HG02763 (cell line): ENCODE data around the gene RPL37A.
A peak's percentile ranks its signal among the peaks of the same experiment; 100 is the strongest.
"Not testable (repeated sequence)": the region's sequence is repeated elsewhere in the genome, so short reads cannot be mapped to it uniquely, and the experiment has no call there.

Experiments used
- ATAC-seq: cut with Tn5 transposase; IDR thresholded peaks from one replicate; pipeline ENCODE4 v1.9.1; 2021; ENCODE audit warnings: mild to moderate bottlenecking, moderate library complexity; ENCODE audit not compliant: unreplicated experiment

RPL37A gene

GRCh38 chr2:216516730-216517350, 18.2 kb downstream of the RPL37A start:
- no peak for ATAC-seq

GRCh38 chr2:216517447-216518225, 19.0 kb downstream of the RPL37A start:
- ATAC-seq, result no peak

- not testable (repeated sequence) for ATAC-seq
Measured at GRCh38 chr2:216518566-216519119, 20.0 kb downstream of the RPL37A start.

GRCh38 chr2:216519154-216519762, 20.6 kb downstream of the RPL37A start:
- peak; percentile 76 for ATAC-seq

- ATAC-seq, result no peak
Measured at GRCh38 chr2:216520112-216520511, 21.5 kb downstream of the RPL37A start.

- ATAC-seq, result no peak
Measured at GRCh38 chr2:216522892-216523502, 24.4 kb downstream of the RPL37A start.

- no peak for ATAC-seq
Measured at GRCh38 chr2:216525972-216526371, 27.3 kb downstream of the RPL37A start.

GRCh38 chr2:216526939-216527338, 28.3 kb downstream of the RPL37A start:
- no peak for ATAC-seq

- ATAC-seq, result no peak
Measured at GRCh38 chr2:216527600-216527999, 29.0 kb downstream of the RPL37A start.

- ATAC-seq, result no peak
Measured at GRCh38 chr2:216532562-216532961, 33.9 kb downstream of the RPL37A start.

GRCh38 chr2:216533609-216534008, 35.0 kb downstream of the RPL37A start:
- no peak for ATAC-seq

GRCh38 chr2:216534809-216535208, 36.2 kb downstream of the RPL37A start:
- ATAC-seq, result no peak

- no peak for ATAC-seq
Measured at GRCh38 chr2:216535454-216535995, 36.9 kb downstream of the RPL37A start.

- no peak for ATAC-seq
Measured at GRCh38 chr2:216536734-216537210, 38.1 kb downstream of the RPL37A start.

GRCh38 chr2:216537366-216537765, 38.7 kb downstream of the RPL37A start:
- no peak for ATAC-seq

- ATAC-seq, result no peak
Measured at GRCh38 chr2:216538538-216538937, 39.9 kb downstream of the RPL37A start.

GRCh38 chr2:216539120-216539519, 40.5 kb downstream of the RPL37A start:
- no peak for ATAC-seq

- peak; percentile 36 for ATAC-seq
Measured at GRCh38 chr2:216539791-216540241, 41.2 kb downstream of the RPL37A start.

GRCh38 chr2:216540920-216541319, 42.3 kb downstream of the RPL37A start:
- no peak for ATAC-seq

- no peak for ATAC-seq
Measured at GRCh38 chr2:216541505-216541904, 42.9 kb downstream of the RPL37A start.

- no peak for ATAC-seq
Measured at GRCh38 chr2:216545359-216545758, 46.7 kb downstream of the RPL37A start.
